Measurements from ENCODE around the gene ZBED4.

The ZBED4 gene

GRCh38 chr22:49938565-49939136, 85.0 kb downstream of the ZBED4 start:
- no peak for DNase-seq

Measured in NCI-H510A (cell line).